Measurements from ENCODE around the gene PPP6R3. TPM values are rescaled to one million over a fixed set of nuclear protein-coding genes. Genes with fewer than 3 reads are reported as not detected.

Gene PPP6R3
- total and polyA plus RNA-seq, 2 of the 8 experiments (the other 6 are each of a cell fraction or from before 2014, with no cell fraction given) = 44.6 to 150 TPM

GRCh38 chr11:68584097-68584496 is 123.5 kb downstream of the PPP6R3 start (continued):
- no peak for TF ChIP-seq FOSL1 (IDR thresholded peaks at IDR 0.05; ENCODE audit: insufficient read depth, low read depth, low read length)
- no peak for TF ChIP-seq CBX5 (IDR thresholded peaks at IDR 0.05; ENCODE audit: low read depth, low read length)
- TF ChIP-seq CTCF (IDR thresholded peaks at IDR 0.05; ENCODE audit: control extremely low read depth in 1 of 3, insufficient read depth in 1 of 3, low read depth in 1 of 3, low read length in 3 of 3) = peak; percentile 78 to 96 (median 91)
- 0 out of 2 replicates have a peak, but pooled peaks have one; percentile 28 for TF ChIP-seq YY1 (IDR thresholded peaks at IDR 0.05; ENCODE audit: low read depth, low read length)
- TF ChIP-seq KDM5A (IDR thresholded peaks at IDR 0.05; ENCODE audit: low read length) = no peak
- TF ChIP-seq SRF (IDR thresholded peaks at IDR 0.05; ENCODE audit: low read depth, low read length) = no peak
- no peak for TF ChIP-seq KDM1A (IDR thresholded peaks at IDR 0.05; ENCODE audit: borderline replicate concordance, low read length)
- no peak for TF ChIP-seq MAFK (IDR thresholded peaks at IDR 0.05; ENCODE audit: low read depth, low read length)
